ENCODE measurements around the gene KCNQ2. TPM values are rescaled to one million over a fixed set of nuclear protein-coding genes. Genes with fewer than 3 reads are reported as not detected.

The KCNQ2 gene
- total and polyA plus RNA-seq, 4 donors, result not detected

GRCh38 chr20:63375438-63375837 lies 97.0 kb downstream of the KCNQ2 start:
- no peak overlapping the region for H3K27ac ChIP-seq (ENCODE audit: low read depth in 1 of 2, low read length in 2 of 2)
- peaks cover 0 to 3% (median under 1%) of the 10 kb centered on the region in 4 donors for H3K27me3 ChIP-seq (ENCODE audit: control insufficient read depth in 4 of 4, insufficient read depth in 4 of 4, low read length in 3 of 4)
- H3K4me1 ChIP-seq (ENCODE audit: control insufficient read depth in 4 of 4, insufficient read depth in 4 of 4, low read length in 3 of 4), result no peaks in the 10 kb centered on the region
- TF ChIP-seq TAF1 (conservative IDR thresholded peaks at IDR 0.05), result no peak
- no peak for TF ChIP-seq GABPA (IDR thresholded peaks at IDR 0.05 in 1 of 2, conservative IDR thresholded peaks at IDR 0.05 in 1 of 2)
- TF ChIP-seq CTCF (IDR thresholded peaks at IDR 0.05; ENCODE audit: low read depth, low read length, missing input control), result no peak
- H3K9me3 ChIP-seq (ENCODE audit: control insufficient read depth in 4 of 4, low read length in 3 of 4), result no peaks in the 10 kb centered on the region
- 84% methylated on average over 3 of the region's 3 CpGs for WGBS
- no peak for DNase-seq (ENCODE audit: low spot score)
- H3K9ac ChIP-seq (ENCODE audit: low read depth in 1 of 2, low read length in 2 of 2), result no peak overlapping the region
- no peak overlapping the region for H3K4me3 ChIP-seq (ENCODE audit: low read depth in 1 of 3, low read length in 3 of 3)
- H3K36me3 ChIP-seq (ENCODE audit: control insufficient read depth in 4 of 4, insufficient read depth in 3 of 4, low read depth in 1 of 4, low read length in 3 of 4), result no peaks in the 10 kb centered on the region

- Histone ChIP-seq H3K36me3 (ENCODE audit: control insufficient read depth in 4 of 4, insufficient read depth in 3 of 4, low read depth in 1 of 4, low read length in 3 of 4) (no peaks in the 10 kb centered on the region), H3K4me3 (ENCODE audit: low read depth in 1 of 3, low read length in 3 of 3) (no peak overlapping the region), H3K27ac (ENCODE audit: low read depth in 1 of 2, low read length in 2 of 2) (no peak overlapping the region), H3K9ac (ENCODE audit: low read depth in 1 of 2, low read length in 2 of 2) (no peak overlapping the region), H3K9me3 (ENCODE audit: control insufficient read depth in 4 of 4, low read length in 3 of 4) (no peaks in the 10 kb centered on the region), H3K27me3 (ENCODE audit: control insufficient read depth in 4 of 4, insufficient read depth in 4 of 4, low read length in 3 of 4) (peaks cover 0 to 3% (median under 1%) of the 10 kb centered on the region in 4 donors), H3K4me1 (ENCODE audit: control insufficient read depth in 4 of 4, insufficient read depth in 4 of 4, low read length in 3 of 4) (no peaks in the 10 kb centered on the region)
- DNase-seq (ENCODE audit: low spot score), result no peak
- TF ChIP-seq FOXA1 (IDR thresholded peaks at IDR 0.05), result no peak
- no peak for TF ChIP-seq EGR1 (IDR thresholded peaks at IDR 0.05; ENCODE audit: low read depth in 2 of 2)
- no peak for TF ChIP-seq HNF4A (conservative IDR thresholded peaks at IDR 0.05)
- no peak for TF ChIP-seq REST (IDR thresholded peaks at IDR 0.05)
- TF ChIP-seq TAF1 (conservative IDR thresholded peaks at IDR 0.05), result no peak
- TF ChIP-seq ATF3 (IDR thresholded peaks at IDR 0.05), result no peak
- TF ChIP-seq SP1 (IDR thresholded peaks at IDR 0.05), result no peak
- no peak for TF ChIP-seq JUND (IDR thresholded peaks at IDR 0.05)
- WGBS, result 50% methylated on average over 12 of the region's 12 CpGs
Measured at GRCh38 chr20:63374504-63374903, 98.0 kb downstream of the KCNQ2 start.

- no peak for TF ChIP-seq ATF3 (IDR thresholded peaks at IDR 0.05)
- no peak for TF ChIP-seq GABPA (IDR thresholded peaks at IDR 0.05 in 1 of 2, conservative IDR thresholded peaks at IDR 0.05 in 1 of 2)
- TF ChIP-seq JUND (IDR thresholded peaks at IDR 0.05), result no peak
- TF ChIP-seq FOXA2 (IDR thresholded peaks at IDR 0.05), result no peak
- peaks cover 0 to 3% (median under 1%) of the 10 kb centered on the region in 4 donors for H3K27me3 ChIP-seq (ENCODE audit: control insufficient read depth in 4 of 4, insufficient read depth in 4 of 4, low read length in 3 of 4)
Measured at GRCh38 chr20:63373996-63374395, 98.5 kb downstream of the KCNQ2 start.

More at GRCh38 chr20:63373996-63374395, 98.5 kb downstream of the KCNQ2 start:
- H3K4me3 ChIP-seq (ENCODE audit: low read depth in 1 of 3, low read length in 3 of 3), result no peak overlapping the region
- DNase-seq (ENCODE audit: low spot score), result no peak
- H3K9me3 ChIP-seq (ENCODE audit: control insufficient read depth in 4 of 4, low read length in 3 of 4), result no peaks in the 10 kb centered on the region
- no peaks in the 10 kb centered on the region for H3K4me1 ChIP-seq (ENCODE audit: control insufficient read depth in 4 of 4, insufficient read depth in 4 of 4, low read length in 3 of 4)
- WGBS, result 71% methylated on average over 19 of the region's 19 CpGs
- no peak overlapping the region for H3K27ac ChIP-seq (ENCODE audit: low read depth in 1 of 2, low read length in 2 of 2)
- no peak overlapping the region for H3K9ac ChIP-seq (ENCODE audit: low read depth in 1 of 2, low read length in 2 of 2)
- no peaks in the 10 kb centered on the region for H3K36me3 ChIP-seq (ENCODE audit: control insufficient read depth in 4 of 4, insufficient read depth in 3 of 4, low read depth in 1 of 4, low read length in 3 of 4)
